HFFc6 (cell line): ENCODE data around the gene ZBED2. TPM values are rescaled to one million over a fixed set of nuclear protein-coding genes. Genes with fewer than 3 reads are reported as not detected.

ENCODE experiments used
- DNase-seq: peaks from one replicate; pipeline ENCODE4 v3.0.0-alpha.2; 2018
- H3K27ac Mint-ChIP-seq: 2 replicates; pipeline ENCODE4 v1.8.0; 2020; ENCODE audit warnings: mild to moderate bottlenecking, mixed read lengths
- H3K27me3 Mint-ChIP-seq: 2 replicates; pipeline ENCODE4 v1.8.0; 2021; ENCODE audit warnings: mild to moderate bottlenecking, moderate library complexity, mixed read lengths; ENCODE audit not compliant: insufficient read depth
- H3K36me3 Mint-ChIP-seq: 2 replicates; pipeline ENCODE4 v1.8.0; 2021; ENCODE audit warnings: low read depth, mixed read lengths
- H3K4me1 Mint-ChIP-seq: 2 replicates; pipeline ENCODE4 v1.8.0; 2020; ENCODE audit warnings: low read depth, mixed read lengths
- H3K4me3 Mint-ChIP-seq: 2 replicates; pipeline ENCODE4 v1.8.0; 2020; ENCODE audit warnings: mild to moderate bottlenecking, moderate library complexity, mixed read lengths
- H3K9me3 Mint-ChIP-seq: 2 replicates; pipeline ENCODE4 v1.8.0; 2020; ENCODE audit warnings: mild to moderate bottlenecking, mixed read lengths
- CTCF ChIP-seq: fragments of 200-600 bp; sonication (generic); IDR thresholded peaks from 2 replicates; pipeline ENCODE4 v1.5.0; 2021; ENCODE audit warnings: antibody characterized with exemption, mild to moderate bottlenecking
- total RNA-seq, 6 experiments: library from RNA; stranded (reverse); fragmentation: NEBNext Ultra II Directional; extraction: Animal tissue kit (Norgen Biotek cat#: 25700); gene quantifications; 2 replicates in 1 of 6; 3 replicates in 5 of 6; pipeline ENCODE4 v1.2.3, GENCODE V29; 2021

The ZBED2 gene
- total RNA-seq, 6 experiments from 2014 or later = 0.07 to 0.32 (median 0.20) TPM

GRCh38 chr3:111548092-111548491 lies 47.1 kb downstream of the ZBED2 start:
- no peak for DNase-seq
- H3K36me3 Mint-ChIP-seq = no peaks in the 10 kb centered on the region
- no peak for TF ChIP-seq CTCF
- peaks cover 10% of the 10 kb centered on the region; the same call in 1 of the 2 replicates for H3K4me1 Mint-ChIP-seq
- no peak overlapping the region for H3K4me3 Mint-ChIP-seq
- H3K27me3 Mint-ChIP-seq = peaks cover 1% of the 10 kb centered on the region; the same call in 1 of the 2 replicates
- H3K9me3 Mint-ChIP-seq = no peaks in the 10 kb centered on the region
- no peak overlapping the region for H3K27ac Mint-ChIP-seq

GRCh38 chr3:111547631-111548030 lies 47.5 kb downstream of the ZBED2 start:
- no peak for TF ChIP-seq CTCF
- DNase-seq = no peak
- peaks cover 1% of the 10 kb centered on the region; the same call in 1 of the 2 replicates for H3K27me3 Mint-ChIP-seq
- peaks cover 10% of the 10 kb centered on the region; the same call in 1 of the 2 replicates for H3K4me1 Mint-ChIP-seq
- no peak overlapping the region for H3K4me3 Mint-ChIP-seq
- no peak overlapping the region for H3K27ac Mint-ChIP-seq
- H3K36me3 Mint-ChIP-seq = no peaks in the 10 kb centered on the region
- H3K9me3 Mint-ChIP-seq = no peaks in the 10 kb centered on the region

- peaks cover 10% of the 10 kb centered on the region for H3K4me1 Mint-ChIP-seq
- H3K4me3 Mint-ChIP-seq = no peak overlapping the region
- no peak for TF ChIP-seq CTCF
- no peak overlapping the region for H3K27ac Mint-ChIP-seq
- peaks cover 1% of the 10 kb centered on the region; the same call in 1 of the 2 replicates for H3K27me3 Mint-ChIP-seq
- no peaks in the 10 kb centered on the region for H3K9me3 Mint-ChIP-seq
- DNase-seq = no peak
- H3K36me3 Mint-ChIP-seq = no peaks in the 10 kb centered on the region
Observed at GRCh38 chr3:111545349-111545748, 49.8 kb downstream of the ZBED2 start.

Other genes starting within 250 kb of the ZBED2 start
- gene CD96, start 53.1 kb downstream of the ZBED2 start, total RNA-seq = not detected
- gene PLCXD2, start 79.3 kb upstream of the ZBED2 start, total RNA-seq = 1 to 10 TPM; 1.4 to 3.9 (median 1.8) TPM